Epithelial cell of proximal tubule (primary cell): Measurements from ENCODE around the gene FAM181A. TPM values are rescaled to one million over a fixed set of nuclear protein-coding genes. Genes with fewer than 3 reads are reported as not detected.

ENCODE experiments used
- DNase-seq: peaks from one replicate; pipeline ENCODE4 v3.0.0-alpha.2; 2011; ENCODE audit warnings: low read depth
- H3K4me3 ChIP-seq: 2 replicates; pipeline ENCODE4 v1.5.1; 2011; ENCODE audit warnings: low read depth, mild to moderate bottlenecking, low read length
- CTCF ChIP-seq: conservative IDR thresholded peaks from 2 replicates; pipeline ENCODE4 v1.5.1; 2012; ENCODE audit warnings: low read depth, mild to moderate bottlenecking, low read length
- total RNA-seq: library from RNA; depleted of rRNA; stranded (reverse); fragments of >200 nt; gene quantifications from 2 replicates; pipeline ENCODE4 v1.2.3, GENCODE V29; 2015

Gene FAM181A
- total RNA-seq, 1 donor from 2014 or later = not detected

- DNase-seq = no peak
- no peak for TF ChIP-seq CTCF
- H3K4me3 ChIP-seq = no peak overlapping the region
Observed at GRCh38 chr14:93963692-93964091, 36.5 kb downstream of the FAM181A start.

GRCh38 chr14:93964281-93964680 is 37.1 kb downstream of the FAM181A start:
- DNase-seq = no peak
- no peak overlapping the region for H3K4me3 ChIP-seq
- no peak for TF ChIP-seq CTCF

- no peak for TF ChIP-seq CTCF
- H3K4me3 ChIP-seq = no peak overlapping the region
- DNase-seq = no peak
Observed at GRCh38 chr14:93964820-93965286, 37.7 kb downstream of the FAM181A start.

GRCh38 chr14:93965287-93965821 is 38.2 kb downstream of the FAM181A start:
- H3K4me3 ChIP-seq = no peak overlapping the region
- peak; percentile 100 for DNase-seq
- TF ChIP-seq CTCF = no peak

- no peak overlapping the region for H3K4me3 ChIP-seq
- TF ChIP-seq CTCF = no peak
- DNase-seq = no peak
Observed at GRCh38 chr14:93965946-93966474, 38.9 kb downstream of the FAM181A start.

GRCh38 chr14:93967637-93968250 is 40.6 kb downstream of the FAM181A start:
- no peak for TF ChIP-seq CTCF
- no peak overlapping the region for H3K4me3 ChIP-seq

More at GRCh38 chr14:93967637-93968250, 40.6 kb downstream of the FAM181A start:
- DNase-seq = no peak
